GM23338 (cell line): Measurements from ENCODE around the gene LRRC26. TPM values are rescaled to one million over a fixed set of nuclear protein-coding genes. Genes with fewer than 3 reads are reported as not detected.

Experiments
- ATAC-seq: fragments of 200-7000 bp; cut with Tn5 transposase; 3 replicates; pipeline ENCODE4 v1.9.1; 2020
- DNase-seq: peaks from one replicate; pipeline ENCODE4 v3.0.0-alpha.2; 2015; ENCODE audit warnings: low spot score
- H2AFZ ChIP-seq: fragments of 200-600 bp; sonication (generic); 2 replicates; pipeline ENCODE4 v1.8.0; 2016; ENCODE audit warnings: antibody characterized with exemption, mild to moderate bottlenecking, moderate library complexity
- H3F3A ChIP-seq: fragments of 200-600 bp; sonication (generic); replicated peaks from 2 replicates; pipeline ENCODE4 v1.8.0; 2017; ENCODE audit warnings: antibody characterized with exemption, mixed run types, low read depth
- H3K27ac ChIP-seq: fragments of 200-600 bp; sonication (generic); 2 replicates; pipeline ENCODE4 v1.6.1; 2016; ENCODE audit warnings: low read depth
- H3K27me3 ChIP-seq: fragments of 200-600 bp; sonication (generic); 2 replicates; pipeline ENCODE4 v1.8.0; 2016; ENCODE audit warnings: mild to moderate bottlenecking, mixed run types, moderate library complexity; ENCODE audit not compliant: insufficient read depth
- H3K36me3 ChIP-seq: fragments of 200-600 bp; sonication (generic); 2 replicates; pipeline ENCODE4 v1.8.0; 2016; ENCODE audit warnings: mild to moderate bottlenecking; ENCODE audit not compliant: insufficient read depth
- H3K4me1 ChIP-seq: fragments of 200-600 bp; sonication (generic); 2 replicates; pipeline ENCODE4 v1.8.0; 2016; ENCODE audit warnings: mild to moderate bottlenecking, moderate library complexity; ENCODE audit not compliant: insufficient read depth
- H3K4me2 ChIP-seq: fragments of 200-600 bp; sonication (generic); 2 replicates; pipeline ENCODE4 v1.7.1; 2017; ENCODE audit warnings: mixed run types
- H3K4me3 ChIP-seq: fragments of 200-600 bp; sonication (generic); 2 replicates; pipeline ENCODE4 v1.6.1; 2016; ENCODE audit warnings: mixed run types
- H3K79me2 ChIP-seq: fragments of 200-600 bp; sonication (generic); replicated peaks from 2 replicates; pipeline ENCODE4 v1.8.0; 2017; ENCODE audit warnings: mild to moderate bottlenecking; ENCODE audit not compliant: insufficient read depth
- H3K9me2 ChIP-seq: fragments of 200-600 bp; sonication (generic); 2 replicates; pipeline ENCODE4 v1.8.0; 2017; ENCODE audit not compliant: insufficient read depth
- H4K20me1 ChIP-seq: fragments of 200-600 bp; sonication (generic); replicated peaks from 2 replicates; pipeline ENCODE4 v1.8.0; 2017; ENCODE audit warnings: mild to moderate bottlenecking; ENCODE audit not compliant: insufficient read depth
- H3K27ac Mint-ChIP-seq: 2 replicates; pipeline ENCODE4 v1.8.0; 2020; ENCODE audit warnings: inconsistent platforms, mild to moderate bottlenecking, moderate library complexity, mixed read lengths
- H3K27me3 Mint-ChIP-seq: 3 replicates; pipeline ENCODE4 v1.8.0; 2022; ENCODE audit warnings: low read depth, mild to moderate bottlenecking, moderate library complexity, mixed read lengths, inconsistent platforms; ENCODE audit not compliant: insufficient read depth, poor library complexity
- H3K36me3 Mint-ChIP-seq: 3 replicates; pipeline ENCODE4 v1.8.0; 2021; ENCODE audit warnings: low read depth, mild to moderate bottlenecking, inconsistent platforms, moderate library complexity, mixed read lengths
- H3K4me1 Mint-ChIP-seq: 3 replicates; pipeline ENCODE4 v1.8.0; 2020; ENCODE audit warnings: mild to moderate bottlenecking, inconsistent platforms, mixed read lengths
- H3K4me3 Mint-ChIP-seq: 3 replicates; pipeline ENCODE4 v1.8.0; 2021; ENCODE audit warnings: moderate library complexity, mild to moderate bottlenecking, inconsistent platforms, mixed read lengths
- H3K9me3 Mint-ChIP-seq: 3 replicates; pipeline ENCODE4 v1.8.0; 2020; ENCODE audit warnings: moderate library complexity, mild to moderate bottlenecking, inconsistent platforms, mixed read lengths
- CREB1 ChIP-seq: fragments of 250-450 bp; sonication (Bioruptor Pico); IDR thresholded peaks from 2 replicates; pipeline ENCODE4 v1.5.0; 2020; ENCODE audit warnings: low read depth, mild to moderate bottlenecking, moderate library complexity
- EZH2 ChIP-seq: fragments of 200-600 bp; sonication (generic); IDR thresholded peaks from one replicate; pipeline ENCODE4 v1.8.0; 2017; ENCODE audit warnings: antibody characterized with exemption, mild to moderate bottlenecking, low read depth; ENCODE audit not compliant: unreplicated experiment
- EZH2phosphoT487 ChIP-seq: fragments of 200-600 bp; sonication (generic); IDR thresholded peaks from one replicate; pipeline ENCODE4 v1.8.1; 2018; ENCODE audit warnings: antibody characterized with exemption; ENCODE audit not compliant: unreplicated experiment
- JUNB ChIP-seq: IDR thresholded peaks from one replicate; pipeline ENCODE4 v1.6.1; 2016; ENCODE audit warnings: antibody characterized with exemption; ENCODE audit not compliant: unreplicated experiment
- NANOG ChIP-seq: IDR thresholded peaks from 2 replicates; pipeline ENCODE4 v1.6.1; 2016; ENCODE audit warnings: antibody characterized with exemption, borderline replicate concordance
- POLR2AphosphoS5 ChIP-seq: IDR thresholded peaks from 2 replicates; pipeline ENCODE4 v1.6.1; 2016; ENCODE audit warnings: antibody characterized with exemption, low read depth
- STAT1 ChIP-seq: IDR thresholded peaks from one replicate; pipeline ENCODE4 v1.6.1; 2016; ENCODE audit warnings: antibody characterized with exemption; ENCODE audit not compliant: unreplicated experiment
- ZNF114 ChIP-seq: fragments of 250-450 bp; sonication (Bioruptor Pico); IDR thresholded peaks from 2 replicates; pipeline ENCODE4 v1.5.0; 2020; ENCODE audit warnings: mild to moderate bottlenecking, moderate library complexity
- ZNF331 ChIP-seq: fragments of 250-450 bp; sonication (Bioruptor Pico); IDR thresholded peaks from 2 replicates; pipeline ENCODE4 v1.5.0; 2020; ENCODE audit warnings: low read depth, mild to moderate bottlenecking, moderate library complexity
- polyA plus RNA-seq: library from polyadenylated mRNA; unstranded; fragments of >200 nt; fragmentation: Nextera tagmentation; extraction: Ambion mirVana; gene quantifications from 2 replicates; pipeline ENCODE4 v1.2.1, GENCODE V29; 2016
- total RNA-seq: library from RNA; depleted of rRNA; stranded (reverse); fragments of >200 nt; shearing (Covaris generic); gene quantifications from 2 replicates; pipeline ENCODE4 v1.2.3, GENCODE V29; 2014
- TF ChIP-seq, protein P1 (sequence below): IDR thresholded peaks from 2 replicates; pipeline ENCODE4 v1.6.1; 2016; ENCODE audit warnings: antibody characterized with exemption
- TF ChIP-seq, protein P2 (sequence below): IDR thresholded peaks from one replicate; pipeline ENCODE4 v1.6.1; 2018; ENCODE audit warnings: antibody characterized with exemption; ENCODE audit not compliant: unreplicated experiment
- TF ChIP-seq, protein P3 (sequence below): fragments of 250-450 bp; sonication (Bioruptor Pico); IDR thresholded peaks from 2 replicates; pipeline ENCODE4 v1.5.0; 2020; ENCODE audit warnings: mild to moderate bottlenecking, moderate library complexity
- TF ChIP-seq, protein P4 (sequence below), 2 experiments: fragments of 200-600 bp in 1 of 2; sonication (generic) in 1 of 2; conservative IDR thresholded peaks; 2 replicates each; pipeline versions ENCODE4 v1.5.1 to v1.6.1; 2016 to 2017; ENCODE audit warnings: antibody characterized with exemption in 2 of 2, low read depth in 2 of 2, mild to moderate bottlenecking in 2 of 2, moderate library complexity in 1 of 2

Gene LRRC26
- total and polyA plus RNA-seq, 2 experiments from 2014 or later = 0.21 to 4.3 TPM

DNA sequence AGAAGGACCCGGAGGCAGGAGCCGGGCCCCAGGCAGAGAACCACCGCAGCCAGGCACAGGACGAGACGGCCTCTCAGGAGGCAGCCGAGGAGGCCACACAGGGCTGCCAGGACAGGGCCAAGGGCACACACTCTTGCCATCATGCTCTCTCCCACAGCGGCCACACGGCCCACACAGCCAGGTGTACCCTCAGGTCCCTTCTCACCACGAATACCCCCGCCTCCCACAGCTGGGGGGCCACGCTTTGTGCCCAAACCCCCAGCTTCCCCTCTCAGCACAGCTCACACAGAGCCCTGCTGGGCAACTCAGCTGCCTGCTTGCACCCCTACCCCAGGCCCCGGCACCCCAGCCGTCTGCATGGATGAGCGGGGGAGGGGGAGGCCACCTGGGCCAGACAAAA, 23.9 kb upstream of the LRRC26 start:
- Histone ChIP-seq H3K36me3 (no peaks in the 10 kb centered on the region), H3K27ac (no peak overlapping the region), H3F3A (no peaks in the 10 kb centered on the region), H3K4me1 (peaks cover 6% of the 10 kb centered on the region), H3K4me2 (no peak overlapping the region), H3K27me3 (no peaks in the 10 kb centered on the region), H2AFZ (no peak overlapping the region), H3K9me2 (no peaks in the 10 kb centered on the region), H3K79me2 (peaks cover 42% of the 10 kb centered on the region), H4K20me1 (no peaks in the 10 kb centered on the region; the same call in 1 of the 2 replicates), H3K4me3 (no peak overlapping the region)
- H3K9me3 Mint-ChIP-seq = no peaks in the 10 kb centered on the region; the same call in 2 of the 3 replicates
- peaks cover 18% of the 10 kb centered on the region for H3K4me1 Mint-ChIP-seq
- peaks cover 5% of the 10 kb centered on the region for H3K36me3 Mint-ChIP-seq
- peaks cover 6% of the 10 kb centered on the region for H3K27me3 Mint-ChIP-seq
- ATAC-seq (peak; percentile 4; the same call in 1 of the 3 replicates), DNase-seq (no peak)
- TF ChIP-seq EZH2phosphoT487 (no peak), EZH2 (no peak), JUNB (no peak), POLR2AphosphoS5 (no peak), ZNF114 (CRISPR knock-in tag) (no peak), ZNF331 (CRISPR knock-in tag) (no peak), STAT1 (no peak), NANOG (no peak), CREB1 (CRISPR knock-in tag) (no peak)
- TF ChIP-seq, protein P1, sequence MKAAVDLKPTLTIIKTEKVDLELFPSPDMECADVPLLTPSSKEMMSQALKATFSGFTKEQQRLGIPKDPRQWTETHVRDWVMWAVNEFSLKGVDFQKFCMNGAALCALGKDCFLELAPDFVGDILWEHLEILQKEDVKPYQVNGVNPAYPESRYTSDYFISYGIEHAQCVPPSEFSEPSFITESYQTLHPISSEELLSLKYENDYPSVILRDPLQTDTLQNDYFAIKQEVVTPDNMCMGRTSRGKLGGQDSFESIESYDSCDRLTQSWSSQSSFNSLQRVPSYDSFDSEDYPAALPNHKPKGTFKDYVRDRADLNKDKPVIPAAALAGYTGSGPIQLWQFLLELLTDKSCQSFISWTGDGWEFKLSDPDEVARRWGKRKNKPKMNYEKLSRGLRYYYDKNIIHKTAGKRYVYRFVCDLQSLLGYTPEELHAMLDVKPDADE = no peak
- TF ChIP-seq, protein P2, sequence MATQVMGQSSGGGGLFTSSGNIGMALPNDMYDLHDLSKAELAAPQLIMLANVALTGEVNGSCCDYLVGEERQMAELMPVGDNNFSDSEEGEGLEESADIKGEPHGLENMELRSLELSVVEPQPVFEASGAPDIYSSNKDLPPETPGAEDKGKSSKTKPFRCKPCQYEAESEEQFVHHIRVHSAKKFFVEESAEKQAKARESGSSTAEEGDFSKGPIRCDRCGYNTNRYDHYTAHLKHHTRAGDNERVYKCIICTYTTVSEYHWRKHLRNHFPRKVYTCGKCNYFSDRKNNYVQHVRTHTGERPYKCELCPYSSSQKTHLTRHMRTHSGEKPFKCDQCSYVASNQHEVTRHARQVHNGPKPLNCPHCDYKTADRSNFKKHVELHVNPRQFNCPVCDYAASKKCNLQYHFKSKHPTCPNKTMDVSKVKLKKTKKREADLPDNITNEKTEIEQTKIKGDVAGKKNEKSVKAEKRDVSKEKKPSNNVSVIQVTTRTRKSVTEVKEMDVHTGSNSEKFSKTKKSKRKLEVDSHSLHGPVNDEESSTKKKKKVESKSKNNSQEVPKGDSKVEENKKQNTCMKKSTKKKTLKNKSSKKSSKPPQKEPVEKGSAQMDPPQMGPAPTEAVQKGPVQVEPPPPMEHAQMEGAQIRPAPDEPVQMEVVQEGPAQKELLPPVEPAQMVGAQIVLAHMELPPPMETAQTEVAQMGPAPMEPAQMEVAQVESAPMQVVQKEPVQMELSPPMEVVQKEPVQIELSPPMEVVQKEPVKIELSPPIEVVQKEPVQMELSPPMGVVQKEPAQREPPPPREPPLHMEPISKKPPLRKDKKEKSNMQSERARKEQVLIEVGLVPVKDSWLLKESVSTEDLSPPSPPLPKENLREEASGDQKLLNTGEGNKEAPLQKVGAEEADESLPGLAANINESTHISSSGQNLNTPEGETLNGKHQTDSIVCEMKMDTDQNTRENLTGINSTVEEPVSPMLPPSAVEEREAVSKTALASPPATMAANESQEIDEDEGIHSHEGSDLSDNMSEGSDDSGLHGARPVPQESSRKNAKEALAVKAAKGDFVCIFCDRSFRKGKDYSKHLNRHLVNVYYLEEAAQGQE = no peak
- TF ChIP-seq, protein P3, sequence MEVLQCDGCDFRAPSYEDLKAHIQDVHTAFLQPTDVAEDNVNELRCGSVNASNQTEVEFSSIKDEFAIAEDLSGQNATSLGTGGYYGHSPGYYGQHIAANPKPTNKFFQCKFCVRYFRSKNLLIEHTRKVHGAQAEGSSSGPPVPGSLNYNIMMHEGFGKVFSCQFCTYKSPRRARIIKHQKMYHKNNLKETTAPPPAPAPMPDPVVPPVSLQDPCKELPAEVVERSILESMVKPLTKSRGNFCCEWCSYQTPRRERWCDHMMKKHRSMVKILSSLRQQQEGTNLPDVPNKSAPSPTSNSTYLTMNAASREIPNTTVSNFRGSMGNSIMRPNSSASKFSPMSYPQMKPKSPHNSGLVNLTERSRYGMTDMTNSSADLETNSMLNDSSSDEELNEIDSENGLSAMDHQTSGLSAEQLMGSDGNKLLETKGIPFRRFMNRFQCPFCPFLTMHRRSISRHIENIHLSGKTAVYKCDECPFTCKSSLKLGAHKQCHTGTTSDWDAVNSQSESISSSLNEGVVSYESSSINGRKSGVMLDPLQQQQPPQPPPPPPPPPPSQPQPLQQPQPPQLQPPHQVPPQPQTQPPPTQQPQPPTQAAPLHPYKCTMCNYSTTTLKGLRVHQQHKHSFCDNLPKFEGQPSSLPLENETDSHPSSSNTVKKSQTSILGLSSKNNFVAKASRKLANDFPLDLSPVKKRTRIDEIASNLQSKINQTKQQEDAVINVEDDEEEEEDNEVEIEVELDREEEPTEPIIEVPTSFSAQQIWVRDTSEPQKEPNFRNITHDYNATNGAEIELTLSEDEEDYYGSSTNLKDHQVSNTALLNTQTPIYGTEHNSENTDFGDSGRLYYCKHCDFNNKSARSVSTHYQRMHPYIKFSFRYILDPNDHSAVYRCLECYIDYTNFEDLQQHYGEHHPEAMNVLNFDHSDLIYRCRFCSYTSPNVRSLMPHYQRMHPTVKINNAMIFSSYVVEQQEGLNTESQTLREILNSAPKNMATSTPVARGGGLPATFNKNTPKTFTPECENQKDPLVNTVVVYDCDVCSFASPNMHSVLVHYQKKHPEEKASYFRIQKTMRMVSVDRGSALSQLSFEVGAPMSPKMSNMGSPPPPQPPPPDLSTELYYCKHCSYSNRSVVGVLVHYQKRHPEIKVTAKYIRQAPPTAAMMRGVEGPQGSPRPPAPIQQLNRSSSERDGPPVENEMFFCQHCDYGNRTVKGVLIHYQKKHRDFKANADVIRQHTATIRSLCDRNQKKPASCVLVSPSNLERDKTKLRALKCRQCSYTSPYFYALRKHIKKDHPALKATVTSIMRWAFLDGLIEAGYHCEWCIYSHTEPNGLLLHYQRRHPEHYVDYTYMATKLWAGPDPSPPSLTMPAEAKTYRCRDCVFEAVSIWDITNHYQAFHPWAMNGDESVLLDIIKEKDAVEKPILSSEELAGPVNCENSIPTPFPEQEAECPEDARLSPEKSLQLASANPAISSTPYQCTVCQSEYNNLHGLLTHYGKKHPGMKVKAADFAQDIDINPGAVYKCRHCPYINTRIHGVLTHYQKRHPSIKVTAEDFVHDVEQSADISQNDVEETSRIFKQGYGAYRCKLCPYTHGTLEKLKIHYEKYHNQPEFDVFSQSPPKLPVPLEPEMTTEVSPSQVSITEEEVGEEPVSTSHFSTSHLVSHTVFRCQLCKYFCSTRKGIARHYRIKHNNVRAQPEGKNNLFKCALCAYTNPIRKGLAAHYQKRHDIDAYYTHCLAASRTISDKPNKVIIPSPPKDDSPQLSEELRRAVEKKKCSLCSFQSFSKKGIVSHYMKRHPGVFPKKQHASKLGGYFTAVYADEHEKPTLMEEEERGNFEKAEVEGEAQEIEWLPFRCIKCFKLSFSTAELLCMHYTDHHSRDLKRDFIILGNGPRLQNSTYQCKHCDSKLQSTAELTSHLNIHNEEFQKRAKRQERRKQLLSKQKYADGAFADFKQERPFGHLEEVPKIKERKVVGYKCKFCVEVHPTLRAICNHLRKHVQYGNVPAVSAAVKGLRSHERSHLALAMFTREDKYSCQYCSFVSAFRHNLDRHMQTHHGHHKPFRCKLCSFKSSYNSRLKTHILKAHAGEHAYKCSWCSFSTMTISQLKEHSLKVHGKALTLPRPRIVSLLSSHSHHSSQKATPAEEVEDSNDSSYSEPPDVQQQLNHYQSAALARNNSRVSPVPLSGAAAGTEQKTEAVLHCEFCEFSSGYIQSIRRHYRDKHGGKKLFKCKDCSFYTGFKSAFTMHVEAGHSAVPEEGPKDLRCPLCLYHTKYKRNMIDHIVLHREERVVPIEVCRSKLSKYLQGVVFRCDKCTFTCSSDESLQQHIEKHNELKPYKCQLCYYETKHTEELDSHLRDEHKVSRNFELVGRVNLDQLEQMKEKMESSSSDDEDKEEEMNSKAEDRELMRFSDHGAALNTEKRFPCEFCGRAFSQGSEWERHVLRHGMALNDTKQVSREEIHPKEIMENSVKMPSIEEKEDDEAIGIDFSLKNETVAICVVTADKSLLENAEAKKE (CRISPR knock-in tag) = no peak
- TF ChIP-seq, protein P4, sequence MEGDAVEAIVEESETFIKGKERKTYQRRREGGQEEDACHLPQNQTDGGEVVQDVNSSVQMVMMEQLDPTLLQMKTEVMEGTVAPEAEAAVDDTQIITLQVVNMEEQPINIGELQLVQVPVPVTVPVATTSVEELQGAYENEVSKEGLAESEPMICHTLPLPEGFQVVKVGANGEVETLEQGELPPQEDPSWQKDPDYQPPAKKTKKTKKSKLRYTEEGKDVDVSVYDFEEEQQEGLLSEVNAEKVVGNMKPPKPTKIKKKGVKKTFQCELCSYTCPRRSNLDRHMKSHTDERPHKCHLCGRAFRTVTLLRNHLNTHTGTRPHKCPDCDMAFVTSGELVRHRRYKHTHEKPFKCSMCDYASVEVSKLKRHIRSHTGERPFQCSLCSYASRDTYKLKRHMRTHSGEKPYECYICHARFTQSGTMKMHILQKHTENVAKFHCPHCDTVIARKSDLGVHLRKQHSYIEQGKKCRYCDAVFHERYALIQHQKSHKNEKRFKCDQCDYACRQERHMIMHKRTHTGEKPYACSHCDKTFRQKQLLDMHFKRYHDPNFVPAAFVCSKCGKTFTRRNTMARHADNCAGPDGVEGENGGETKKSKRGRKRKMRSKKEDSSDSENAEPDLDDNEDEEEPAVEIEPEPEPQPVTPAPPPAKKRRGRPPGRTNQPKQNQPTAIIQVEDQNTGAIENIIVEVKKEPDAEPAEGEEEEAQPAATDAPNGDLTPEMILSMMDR (conservative IDR thresholded peaks at IDR 0.05; ENCODE audit: low read depth in 2 of 2) = no peak
- H3K4me3 Mint-ChIP-seq = no peak overlapping the region
- no peak overlapping the region for H3K27ac Mint-ChIP-seq
